ENCODE results near the gene KNSTRN. TPM values are rescaled to one million over a fixed set of nuclear protein-coding genes. Genes with fewer than 3 reads are reported as not detected.

The KNSTRN gene
- polyA plus RNA-seq, 1 donor, result 21.3 TPM

DNA sequence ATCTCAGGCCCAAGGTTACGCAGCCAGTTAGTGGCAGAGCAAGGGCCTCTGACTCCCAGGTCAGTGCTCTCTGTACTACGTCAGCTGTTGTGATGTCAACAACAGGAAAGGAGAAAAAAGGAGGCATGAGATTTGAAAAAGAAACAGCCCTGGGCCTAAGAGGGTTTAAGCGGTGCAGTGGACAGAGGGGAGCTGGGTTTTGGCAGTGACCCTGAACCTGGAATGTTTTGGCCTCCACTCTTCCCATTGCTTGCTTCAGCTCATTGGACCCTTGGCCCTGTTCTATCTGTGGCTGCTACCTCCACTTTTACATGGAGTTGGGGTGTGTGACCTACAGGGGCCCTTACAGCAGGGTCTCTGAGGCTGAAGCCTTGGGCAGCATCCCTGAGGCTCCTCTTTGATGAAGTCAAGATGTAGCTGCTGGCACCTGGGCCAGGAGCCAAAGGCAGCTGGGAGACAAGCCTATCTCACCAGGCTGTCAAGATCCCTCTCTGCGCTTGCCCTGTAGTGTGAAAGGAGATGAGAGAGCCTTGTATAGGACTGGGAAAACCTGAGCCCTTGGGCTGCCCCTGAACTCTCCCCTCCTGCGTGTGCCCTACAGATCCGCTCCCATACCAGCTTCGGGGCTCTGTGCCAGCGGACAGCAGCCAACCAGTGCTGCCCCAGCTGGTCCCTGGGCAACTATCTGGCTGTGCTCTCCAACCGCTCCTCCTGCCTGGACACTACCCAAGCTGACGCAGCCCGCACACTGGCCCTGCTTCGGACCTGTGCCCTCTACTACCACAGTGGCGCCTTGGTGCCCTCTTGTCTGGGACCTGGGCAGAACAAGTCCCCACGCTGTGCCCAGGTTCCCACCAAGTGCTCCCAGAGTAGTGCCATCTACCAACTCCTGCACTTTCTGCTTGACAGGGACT is 15.8 kb upstream of the KNSTRN start:
- no CpG with 5 or more reads among the region's 14 CpGs for WGBS (ENCODE audit: insufficient coverage, low lambda C conversion rate)
- peaks cover 11% of the 10 kb centered on the region for H3K4me1 ChIP-seq (ENCODE audit: control insufficient read depth, insufficient read depth, low read length)
- DNase-seq, result no peak
- peaks cover 4% of the 10 kb centered on the region for H3K9me3 ChIP-seq (ENCODE audit: control insufficient read depth, low read depth, low read length)
- H3K4me3 ChIP-seq (ENCODE audit: low read length), result no peak overlapping the region
- H3K27ac ChIP-seq (ENCODE audit: low read length), result no peak overlapping the region
- H3K27me3 ChIP-seq (ENCODE audit: control insufficient read depth, insufficient read depth, low read length), result no peaks in the 10 kb centered on the region
- no peaks in the 10 kb centered on the region for H3K36me3 ChIP-seq (ENCODE audit: control insufficient read depth, insufficient read depth, low read length)

DNA sequence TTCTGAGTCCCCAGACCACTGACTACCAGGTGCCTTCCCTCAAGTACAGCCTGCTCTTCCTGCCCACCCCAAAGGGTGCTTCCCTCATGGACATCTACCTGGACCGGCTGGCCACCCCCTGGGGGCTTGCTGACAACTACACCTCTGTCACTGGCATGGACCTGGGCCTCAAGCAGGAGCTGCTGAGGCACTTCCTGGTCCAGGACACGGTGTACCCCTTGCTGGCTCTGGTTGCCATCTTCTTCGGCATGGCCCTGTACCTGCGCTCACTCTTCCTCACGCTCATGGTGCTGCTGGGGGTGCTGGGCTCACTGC is 15.2 kb upstream of the KNSTRN start:
- Histone ChIP-seq H3K36me3 (ENCODE audit: control insufficient read depth, insufficient read depth, low read length) (no peaks in the 10 kb centered on the region), H3K27me3 (ENCODE audit: control insufficient read depth, insufficient read depth, low read length) (no peaks in the 10 kb centered on the region), H3K4me1 (ENCODE audit: control insufficient read depth, insufficient read depth, low read length) (peaks cover 11% of the 10 kb centered on the region), H3K4me3 (ENCODE audit: low read length) (no peak overlapping the region), H3K27ac (ENCODE audit: low read length) (no peak overlapping the region), H3K9me3 (ENCODE audit: control insufficient read depth, low read depth, low read length) (peaks cover 4% of the 10 kb centered on the region)
- no peak for DNase-seq
- no CpG with 5 or more reads among the region's 5 CpGs for WGBS (ENCODE audit: insufficient coverage, low lambda C conversion rate)

DNA sequence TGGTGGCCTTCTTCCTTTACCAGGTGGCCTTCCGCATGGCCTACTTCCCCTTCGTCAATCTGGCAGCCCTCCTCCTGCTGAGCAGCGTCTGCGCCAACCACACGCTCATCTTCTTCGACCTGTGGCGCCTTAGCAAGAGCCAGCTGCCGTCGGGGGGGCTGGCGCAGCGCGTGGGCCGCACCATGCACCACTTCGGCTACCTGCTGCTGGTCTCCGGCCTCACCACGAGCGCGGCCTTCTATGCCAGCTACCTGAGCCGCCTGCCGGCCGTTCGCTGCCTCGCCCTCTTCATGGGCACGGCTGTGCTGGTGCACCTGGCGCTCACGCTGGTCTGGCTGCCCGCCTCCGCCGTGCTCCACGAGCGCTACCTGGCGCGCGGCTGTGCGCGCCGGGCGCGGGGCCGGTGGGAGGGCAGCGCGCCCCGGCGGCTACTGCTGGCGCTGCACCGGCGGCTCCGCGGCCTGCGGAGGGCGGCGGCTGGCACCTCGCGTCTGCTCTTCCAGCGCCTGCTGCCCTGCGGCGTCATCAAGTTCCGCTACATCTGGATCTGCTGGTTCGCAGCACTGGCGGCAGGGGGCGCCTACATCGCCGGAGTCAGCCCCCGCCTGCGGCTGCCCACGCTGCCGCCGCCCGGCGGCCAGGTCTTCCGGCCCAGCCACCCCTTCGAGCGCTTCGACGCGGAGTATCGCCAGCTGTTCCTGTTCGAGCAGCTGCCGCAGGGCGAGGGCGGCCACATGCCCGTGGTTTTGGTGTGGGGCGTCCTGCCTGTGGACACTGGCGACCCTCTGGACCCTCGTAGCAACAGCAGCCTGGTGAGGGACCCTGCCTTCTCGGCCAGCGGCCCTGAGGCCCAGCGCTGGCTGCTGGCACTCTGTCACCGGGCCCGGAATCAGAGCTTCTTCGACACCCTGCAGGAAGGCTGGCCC is 14.6 kb upstream of the KNSTRN start:
- no peaks in the 10 kb centered on the region for H3K36me3 ChIP-seq (ENCODE audit: control insufficient read depth, insufficient read depth, low read length)
- H3K4me1 ChIP-seq (ENCODE audit: control insufficient read depth, insufficient read depth, low read length), result peaks cover 11% of the 10 kb centered on the region
- WGBS (ENCODE audit: insufficient coverage, low lambda C conversion rate), result no CpG with 5 or more reads among the region's 91 CpGs
- H3K9me3 ChIP-seq (ENCODE audit: control insufficient read depth, low read depth, low read length), result peaks cover 4% of the 10 kb centered on the region
- DNase-seq, result peak; percentile 89 to 93
- H3K27ac ChIP-seq (ENCODE audit: low read length), result no peak overlapping the region
- H3K4me3 ChIP-seq (ENCODE audit: low read length), result peak overlapping the region; percentile 20
- no peaks in the 10 kb centered on the region for H3K27me3 ChIP-seq (ENCODE audit: control insufficient read depth, insufficient read depth, low read length)

DNA sequence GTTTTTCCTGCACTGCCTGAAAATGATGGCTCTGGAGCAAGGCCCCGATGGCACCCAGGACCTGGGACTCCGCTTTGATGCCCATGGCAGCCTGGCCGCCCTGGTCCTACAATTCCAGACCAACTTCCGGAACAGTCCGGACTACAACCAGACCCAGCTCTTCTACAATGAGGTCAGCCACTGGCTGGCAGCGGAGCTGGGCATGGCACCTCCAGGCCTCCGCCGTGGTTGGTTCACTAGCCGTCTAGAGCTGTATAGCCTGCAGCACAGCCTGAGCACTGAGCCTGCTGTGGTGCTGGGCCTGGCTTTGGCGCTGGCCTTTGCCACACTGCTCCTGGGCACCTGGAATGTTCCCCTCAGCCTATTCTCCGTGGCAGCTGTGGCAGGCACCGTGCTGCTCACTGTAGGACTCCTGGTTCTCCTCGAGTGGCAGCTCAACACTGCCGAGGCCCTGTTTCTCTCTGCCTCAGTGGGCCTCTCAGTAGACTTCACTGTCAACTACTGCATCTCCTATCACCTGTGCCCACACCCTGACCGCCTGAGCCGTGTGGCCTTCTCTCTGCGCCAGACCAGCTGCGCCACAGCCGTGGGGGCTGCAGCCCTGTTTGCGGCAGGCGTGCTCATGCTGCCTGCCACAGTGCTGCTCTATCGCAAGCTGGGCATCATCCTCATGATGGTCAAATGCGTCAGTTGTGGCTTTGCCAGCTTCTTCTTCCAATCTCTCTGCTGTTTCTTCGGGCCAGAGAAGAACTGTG is 13.6 kb upstream of the KNSTRN start:
- WGBS (ENCODE audit: insufficient coverage, low lambda C conversion rate), result no CpG with 5 or more reads among the region's 24 CpGs
- H3K36me3 ChIP-seq (ENCODE audit: control insufficient read depth, insufficient read depth, low read length), result no peaks in the 10 kb centered on the region
- DNase-seq, result no peak
- H3K9me3 ChIP-seq (ENCODE audit: control insufficient read depth, low read depth, low read length), result peaks cover 4% of the 10 kb centered on the region
- H3K4me3 ChIP-seq (ENCODE audit: low read length), result no peak overlapping the region
- peaks cover 11% of the 10 kb centered on the region for H3K4me1 ChIP-seq (ENCODE audit: control insufficient read depth, insufficient read depth, low read length)
- H3K27me3 ChIP-seq (ENCODE audit: control insufficient read depth, insufficient read depth, low read length), result no peaks in the 10 kb centered on the region
- no peak overlapping the region for H3K27ac ChIP-seq (ENCODE audit: low read length)

- Histone ChIP-seq H3K4me1 (ENCODE audit: control insufficient read depth, insufficient read depth, low read length) (peaks cover 11% of the 10 kb centered on the region), H3K27me3 (ENCODE audit: control insufficient read depth, insufficient read depth, low read length) (no peaks in the 10 kb centered on the region), H3K4me3 (ENCODE audit: low read length) (no peak overlapping the region), H3K27ac (ENCODE audit: low read length) (no peak overlapping the region), H3K36me3 (ENCODE audit: control insufficient read depth, insufficient read depth, low read length) (no peaks in the 10 kb centered on the region), H3K9me3 (ENCODE audit: control insufficient read depth, low read depth, low read length) (peaks cover 4% of the 10 kb centered on the region)
- WGBS (ENCODE audit: insufficient coverage, low lambda C conversion rate), result no CpG with 5 or more reads among the region's 10 CpGs
- no peak for DNase-seq
Measured at GRCh38 chr15:40369474-40369869, 13.0 kb upstream of the KNSTRN start.

DNA sequence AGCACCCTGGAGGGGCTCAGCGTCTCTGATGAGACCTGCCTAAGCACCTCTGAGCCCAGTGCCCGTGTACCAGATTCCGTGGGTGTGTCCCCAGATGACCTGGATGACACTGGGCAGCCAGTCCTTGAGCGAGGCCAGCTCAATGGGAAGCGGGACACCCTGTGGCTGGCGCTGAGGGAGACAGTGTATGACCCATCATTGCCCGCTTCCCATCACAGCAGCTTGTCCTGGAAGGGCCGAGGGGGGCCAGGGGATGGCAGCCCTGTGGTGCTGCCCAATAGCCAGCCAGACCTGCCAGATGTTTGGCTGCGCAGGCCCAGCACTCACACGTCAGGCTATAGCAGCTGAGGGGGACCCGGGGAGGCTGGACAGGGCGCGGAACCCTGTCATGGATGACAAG is 12.6 kb upstream of the KNSTRN start:
- Histone ChIP-seq H3K27me3 (ENCODE audit: control insufficient read depth, insufficient read depth, low read length) (no peaks in the 10 kb centered on the region), H3K4me3 (ENCODE audit: low read length) (no peak overlapping the region)
- WGBS (ENCODE audit: insufficient coverage, low lambda C conversion rate), result no CpG with 5 or more reads among the region's 13 CpGs

DNA sequence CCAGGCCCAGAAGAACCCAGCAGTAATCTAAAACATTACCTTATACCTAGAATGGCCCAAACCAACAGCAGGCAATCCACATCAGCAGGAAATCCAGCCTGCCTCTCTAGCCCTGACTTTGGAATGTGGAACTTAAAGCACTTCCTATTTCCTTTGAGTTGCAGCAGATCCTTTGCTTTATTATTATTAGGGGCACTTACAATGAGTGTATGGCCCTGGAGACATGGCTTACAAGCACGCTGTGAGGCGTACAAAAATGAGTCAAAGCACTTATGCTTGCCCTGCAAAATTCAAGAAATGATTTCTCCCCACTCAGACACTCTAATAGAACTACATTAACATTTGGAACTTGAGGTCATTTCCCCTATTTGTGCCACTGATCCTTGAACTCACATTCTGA is 9.5 kb upstream of the KNSTRN start:
- DNase-seq, result no peak
- Histone ChIP-seq H3K9me3 (ENCODE audit: control insufficient read depth, low read depth, low read length) (peaks cover 4% of the 10 kb centered on the region), H3K27me3 (ENCODE audit: control insufficient read depth, insufficient read depth, low read length) (no peaks in the 10 kb centered on the region), H3K36me3 (ENCODE audit: control insufficient read depth, insufficient read depth, low read length) (no peaks in the 10 kb centered on the region), H3K4me1 (ENCODE audit: control insufficient read depth, insufficient read depth, low read length) (peaks cover 4% of the 10 kb centered on the region), H3K27ac (ENCODE audit: low read length) (no peak overlapping the region), H3K4me3 (ENCODE audit: low read length) (no peak overlapping the region)
- no CpG with 5 or more reads among the region's 2 CpGs for WGBS (ENCODE audit: insufficient coverage, low lambda C conversion rate)

More for the DNA sequence above, 12.6 kb upstream of the KNSTRN start:
- Histone ChIP-seq H3K9me3 (ENCODE audit: control insufficient read depth, low read depth, low read length) (peaks cover 4% of the 10 kb centered on the region), H3K27ac (ENCODE audit: low read length) (no peak overlapping the region), H3K36me3 (ENCODE audit: control insufficient read depth, insufficient read depth, low read length) (no peaks in the 10 kb centered on the region), H3K4me1 (ENCODE audit: control insufficient read depth, insufficient read depth, low read length) (peaks cover 11% of the 10 kb centered on the region)
- no peak for DNase-seq

GRCh38 chr15:40377606-40378005 is 4.9 kb upstream of the KNSTRN start:
- no peaks in the 10 kb centered on the region for H3K9me3 ChIP-seq (ENCODE audit: control insufficient read depth, low read depth, low read length)
- H3K4me3 ChIP-seq (ENCODE audit: low read length), result no peak overlapping the region
- no CpG with 5 or more reads among the region's 3 CpGs for WGBS (ENCODE audit: insufficient coverage, low lambda C conversion rate)
- no peaks in the 10 kb centered on the region for H3K36me3 ChIP-seq (ENCODE audit: control insufficient read depth, insufficient read depth, low read length)
- no peak for DNase-seq
- peaks cover 2% of the 10 kb centered on the region for H3K4me1 ChIP-seq (ENCODE audit: control insufficient read depth, insufficient read depth, low read length)
- H3K27ac ChIP-seq (ENCODE audit: low read length), result no peak overlapping the region
- H3K27me3 ChIP-seq (ENCODE audit: control insufficient read depth, insufficient read depth, low read length), result no peaks in the 10 kb centered on the region

- peaks cover 4% of the 10 kb centered on the region for H3K4me1 ChIP-seq (ENCODE audit: control insufficient read depth, insufficient read depth, low read length)
- no peak for DNase-seq
- no peaks in the 10 kb centered on the region for H3K9me3 ChIP-seq (ENCODE audit: control insufficient read depth, low read depth, low read length)
- H3K27me3 ChIP-seq (ENCODE audit: control insufficient read depth, insufficient read depth, low read length), result no peaks in the 10 kb centered on the region
- no peak overlapping the region for H3K27ac ChIP-seq (ENCODE audit: low read length)
- H3K36me3 ChIP-seq (ENCODE audit: control insufficient read depth, insufficient read depth, low read length), result no peaks in the 10 kb centered on the region
- 88% methylated on average over 2 of the region's 4 CpGs for WGBS (ENCODE audit: insufficient coverage, low lambda C conversion rate)
- no peak overlapping the region for H3K4me3 ChIP-seq (ENCODE audit: low read length)
Measured at GRCh38 chr15:40379374-40379773, 3.1 kb upstream of the KNSTRN start.

GRCh38 chr15:40379853-40380252 is 2.7 kb upstream of the KNSTRN start:
- no peaks in the 10 kb centered on the region for H3K27me3 ChIP-seq (ENCODE audit: control insufficient read depth, insufficient read depth, low read length)
- H3K36me3 ChIP-seq (ENCODE audit: control insufficient read depth, insufficient read depth, low read length), result no peaks in the 10 kb centered on the region
- no peak for DNase-seq
- H3K27ac ChIP-seq (ENCODE audit: low read length), result no peak overlapping the region
- no peaks in the 10 kb centered on the region for H3K9me3 ChIP-seq (ENCODE audit: control insufficient read depth, low read depth, low read length)
- H3K4me1 ChIP-seq (ENCODE audit: control insufficient read depth, insufficient read depth, low read length), result peaks cover 4% of the 10 kb centered on the region
- 100% methylated on average over 1 of the region's 4 CpGs for WGBS (ENCODE audit: insufficient coverage, low lambda C conversion rate)
- no peak overlapping the region for H3K4me3 ChIP-seq (ENCODE audit: low read length)

Measured in large intestine (tissue), 3 donors.